ENCODE measurements around the gene JARID2.

JARID2 gene

DNA sequence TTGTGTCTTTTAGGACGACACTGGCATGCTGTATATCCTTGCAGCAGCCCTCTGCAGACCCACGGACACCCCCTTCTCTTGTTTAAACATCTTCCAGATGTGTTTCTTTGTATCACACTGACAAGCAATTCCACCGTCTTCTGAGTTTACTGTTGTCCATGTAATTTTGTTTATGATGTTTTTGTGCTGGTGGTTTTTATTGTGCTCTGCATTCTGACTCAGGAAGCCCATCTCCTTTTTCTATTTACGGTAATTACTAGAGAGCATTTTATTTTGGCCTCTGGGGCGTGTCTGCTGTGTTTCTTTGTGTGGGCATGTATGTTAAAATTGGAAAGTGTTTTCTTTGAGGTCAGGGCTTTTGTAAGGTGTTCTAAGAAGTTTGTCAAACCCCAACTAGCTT, 111.9 kb downstream of the JARID2 start:
- Histone ChIP-seq H3K27me3 (no peaks in the 10 kb centered on the region), H3K9me3 (no peaks in the 10 kb centered on the region), H3K4me1 (peaks cover 0 to 11% (median 4%) of the 10 kb centered on the region in 4 donors), H3K36me3 (no peaks in the 10 kb centered on the region), H3K27ac (no peak overlapping the region), H3K4me3 (no peak overlapping the region)
- TF ChIP-seq, protein P1, sequence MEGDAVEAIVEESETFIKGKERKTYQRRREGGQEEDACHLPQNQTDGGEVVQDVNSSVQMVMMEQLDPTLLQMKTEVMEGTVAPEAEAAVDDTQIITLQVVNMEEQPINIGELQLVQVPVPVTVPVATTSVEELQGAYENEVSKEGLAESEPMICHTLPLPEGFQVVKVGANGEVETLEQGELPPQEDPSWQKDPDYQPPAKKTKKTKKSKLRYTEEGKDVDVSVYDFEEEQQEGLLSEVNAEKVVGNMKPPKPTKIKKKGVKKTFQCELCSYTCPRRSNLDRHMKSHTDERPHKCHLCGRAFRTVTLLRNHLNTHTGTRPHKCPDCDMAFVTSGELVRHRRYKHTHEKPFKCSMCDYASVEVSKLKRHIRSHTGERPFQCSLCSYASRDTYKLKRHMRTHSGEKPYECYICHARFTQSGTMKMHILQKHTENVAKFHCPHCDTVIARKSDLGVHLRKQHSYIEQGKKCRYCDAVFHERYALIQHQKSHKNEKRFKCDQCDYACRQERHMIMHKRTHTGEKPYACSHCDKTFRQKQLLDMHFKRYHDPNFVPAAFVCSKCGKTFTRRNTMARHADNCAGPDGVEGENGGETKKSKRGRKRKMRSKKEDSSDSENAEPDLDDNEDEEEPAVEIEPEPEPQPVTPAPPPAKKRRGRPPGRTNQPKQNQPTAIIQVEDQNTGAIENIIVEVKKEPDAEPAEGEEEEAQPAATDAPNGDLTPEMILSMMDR (IDR thresholded peaks at IDR 0.05) = no peak
- intact Hi-C loops (cut with DNase I; ENCODE audit: low total_unique reads) = no loop called here
- no peak for DNase-seq

DNA sequence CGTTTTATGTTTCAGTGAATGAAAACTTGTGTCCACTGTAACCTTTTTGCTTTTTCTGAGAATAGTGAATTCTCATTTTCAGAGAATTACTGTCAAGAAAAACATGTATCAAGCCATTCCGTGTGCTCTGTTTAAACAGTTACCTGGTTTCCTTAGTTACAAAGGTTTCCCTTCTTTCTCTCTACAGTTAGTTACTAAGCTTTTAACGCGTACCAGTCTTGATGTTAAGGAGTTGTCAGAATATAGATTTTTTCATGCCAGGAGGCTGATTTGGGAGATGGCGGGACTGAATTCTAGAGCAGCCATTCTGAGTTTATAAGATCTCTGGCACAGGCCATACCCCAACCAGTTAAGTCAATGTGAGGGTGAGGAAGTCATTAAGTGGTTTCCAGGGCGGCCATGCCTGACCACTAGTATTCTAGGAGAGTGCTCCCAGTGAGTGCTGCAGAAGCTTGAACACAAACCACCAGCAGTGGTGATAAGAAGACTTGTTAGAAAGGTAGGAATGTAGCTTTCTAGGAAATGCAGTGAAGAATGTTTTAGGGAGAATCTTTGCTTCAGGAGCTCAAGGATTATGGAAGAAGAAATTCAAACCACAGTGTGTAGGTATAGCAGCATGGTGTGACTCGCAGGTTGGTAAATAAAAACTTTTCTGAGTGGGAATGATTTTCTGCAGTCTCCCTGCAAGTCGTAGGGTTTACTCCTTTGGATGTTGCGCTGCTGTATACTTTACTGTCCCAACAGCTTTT, 112.9 kb downstream of the JARID2 start:
- no peak overlapping the region for H3K27ac ChIP-seq
- H3K27me3 ChIP-seq = no peaks in the 10 kb centered on the region
- intact Hi-C loops (cut with DNase I; ENCODE audit: low total_unique reads) = no loop called here
- H3K4me1 ChIP-seq = peaks cover 0 to 11% (median 4%) of the 10 kb centered on the region in 4 donors
- H3K9me3 ChIP-seq = no peaks in the 10 kb centered on the region
- no peak for DNase-seq
- no peaks in the 10 kb centered on the region for H3K36me3 ChIP-seq
- TF ChIP-seq, protein P1 (IDR thresholded peaks at IDR 0.05) = no peak
- H3K4me3 ChIP-seq = no peak overlapping the region

DNA sequence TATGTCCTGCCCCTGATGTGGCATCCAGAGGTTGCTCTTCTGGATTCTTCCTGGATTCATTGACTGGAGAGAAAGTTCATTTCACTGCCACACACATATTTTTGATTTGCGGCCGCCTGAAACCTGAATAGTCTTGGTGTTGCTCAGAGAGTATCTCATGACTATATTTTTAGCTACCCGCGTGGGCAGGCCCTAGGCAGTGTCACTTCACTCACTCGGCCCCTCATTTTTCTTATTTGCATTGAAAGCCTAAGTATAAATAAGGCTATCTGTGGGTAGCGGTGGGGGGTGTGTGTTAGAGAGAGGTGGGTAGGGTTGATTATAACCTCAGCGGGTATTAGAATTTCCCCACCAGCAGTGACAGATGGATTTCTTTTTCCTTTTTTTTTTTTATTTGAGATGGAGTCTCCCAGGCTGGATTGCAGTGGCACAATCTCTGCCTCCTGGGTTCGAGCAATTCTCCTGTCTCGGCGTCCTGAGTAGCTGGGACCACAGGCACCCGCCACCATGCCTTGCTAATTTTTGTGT, 113.5 kb downstream of the JARID2 start:
- DNase-seq = no peak
- H3K4me3 ChIP-seq = no peak overlapping the region
- intact Hi-C loops (cut with DNase I; ENCODE audit: low total_unique reads) = no loop called here
- TF ChIP-seq, protein P1 (IDR thresholded peaks at IDR 0.05) = no peak
- peaks cover 0 to 11% (median 6%) of the 10 kb centered on the region in 4 donors for H3K4me1 ChIP-seq
- no peaks in the 10 kb centered on the region for H3K36me3 ChIP-seq
- no peaks in the 10 kb centered on the region for H3K9me3 ChIP-seq
- no peaks in the 10 kb centered on the region for H3K27me3 ChIP-seq
- H3K27ac ChIP-seq = no peak overlapping the region

DNA sequence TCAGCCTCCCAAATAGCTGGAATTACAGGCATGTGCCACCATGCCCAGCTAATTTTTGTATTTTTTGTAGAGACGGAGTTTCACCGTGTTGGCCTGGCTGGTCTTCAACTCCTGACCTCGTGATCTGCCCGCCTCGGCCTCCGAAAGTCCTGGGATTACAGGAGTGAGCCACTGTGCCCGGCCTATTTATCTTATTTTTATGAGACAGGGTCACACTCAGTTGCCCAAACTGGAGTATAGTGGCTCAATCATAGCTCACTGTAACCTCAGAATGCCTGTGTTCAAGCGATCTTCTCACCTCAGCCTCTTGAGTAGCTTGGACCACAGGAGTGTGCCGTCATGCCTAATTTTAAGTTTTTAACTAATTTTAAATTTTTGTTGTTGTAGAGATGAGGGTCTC, 114.4 kb downstream of the JARID2 start:
- TF ChIP-seq, protein P1 (IDR thresholded peaks at IDR 0.05) = no peak
- no peak overlapping the region for H3K27ac ChIP-seq
- no peaks in the 10 kb centered on the region for H3K27me3 ChIP-seq
- intact Hi-C loops (cut with DNase I; ENCODE audit: low total_unique reads) = no loop called here
- peaks cover 0 to 14% (median 7%) of the 10 kb centered on the region in 4 donors for H3K4me1 ChIP-seq
- no peak overlapping the region for H3K4me3 ChIP-seq
- H3K36me3 ChIP-seq = no peaks in the 10 kb centered on the region
- DNase-seq = no peak
- no peaks in the 10 kb centered on the region for H3K9me3 ChIP-seq

DNA sequence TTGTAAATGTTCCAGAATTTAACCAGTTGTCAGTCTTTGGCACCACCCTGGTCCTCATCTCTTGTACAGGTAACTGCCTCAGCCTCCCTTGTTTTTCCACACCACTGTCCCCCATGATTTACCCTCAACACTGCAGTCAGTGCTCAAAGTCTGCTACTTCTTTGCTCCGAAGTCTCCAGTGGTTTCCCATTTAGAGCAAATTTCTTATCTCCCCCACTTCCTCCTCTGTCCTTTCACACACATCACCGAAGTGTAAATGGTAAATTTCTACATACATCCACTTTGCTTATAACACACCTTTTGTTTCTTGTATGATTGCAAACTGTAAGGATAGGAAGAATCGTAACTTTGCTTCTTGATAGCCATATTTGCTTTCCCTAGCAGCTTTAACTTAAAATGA, 115.3 kb downstream of the JARID2 start:
- TF ChIP-seq, protein P1 (IDR thresholded peaks at IDR 0.05) = no peak
- no peaks in the 10 kb centered on the region for H3K27me3 ChIP-seq
- no peak overlapping the region for H3K27ac ChIP-seq
- H3K9me3 ChIP-seq = no peaks in the 10 kb centered on the region
- no peak overlapping the region for H3K4me3 ChIP-seq
- no peak for DNase-seq
- intact Hi-C loops (cut with DNase I; ENCODE audit: low total_unique reads) = no loop called here
- H3K36me3 ChIP-seq = no peaks in the 10 kb centered on the region
- peaks cover 0 to 23% (median 15%) of the 10 kb centered on the region in 4 donors for H3K4me1 ChIP-seq

Measured in tibial artery (tissue), 4 donors.